ENCODE data around the gene PALD1. TPM values are rescaled to one million over a fixed set of nuclear protein-coding genes. Genes with fewer than 3 reads are reported as not detected.

Gene PALD1
- total RNA-seq, 1 donor from 2014 or later: 3.9 TPM

- Histone ChIP-seq H3K4me3 (ENCODE audit: low read depth, low read length) (no peak overlapping the region), H3K27me3 (ENCODE audit: control insufficient read depth, insufficient read depth, low read length) (no peaks in the 10 kb centered on the region), H3K36me3 (ENCODE audit: control insufficient read depth, insufficient read depth, low read length) (no peaks in the 10 kb centered on the region)
- no peak for DNase-seq (ENCODE audit: low read depth)
- peak; percentile 2 for TF ChIP-seq CTCF (IDR thresholded peaks at IDR 0.05; ENCODE audit: insufficient read depth, low read length, poor library complexity, severe bottlenecking)
These were observed 30.6 kb downstream of the PALD1 start for GRCh38 chr10:70508912-70509756.

GRCh38 chr10:70509757-70510147 lies 31.2 kb downstream of the PALD1 start:
- no peak for DNase-seq (ENCODE audit: low read depth)
- Histone ChIP-seq H3K36me3 (ENCODE audit: control insufficient read depth, insufficient read depth, low read length) (no peaks in the 10 kb centered on the region), H3K4me3 (ENCODE audit: low read depth, low read length) (no peak overlapping the region), H3K27me3 (ENCODE audit: control insufficient read depth, insufficient read depth, low read length) (no peaks in the 10 kb centered on the region)
- no peak for TF ChIP-seq CTCF (IDR thresholded peaks at IDR 0.05; ENCODE audit: insufficient read depth, low read length, poor library complexity, severe bottlenecking)

- DNase-seq (ENCODE audit: low read depth): no peak
- no peak overlapping the region for H3K4me3 ChIP-seq (ENCODE audit: low read depth, low read length)
- H3K27me3 ChIP-seq (ENCODE audit: control insufficient read depth, insufficient read depth, low read length): no peaks in the 10 kb centered on the region
- no peaks in the 10 kb centered on the region for H3K36me3 ChIP-seq (ENCODE audit: control insufficient read depth, insufficient read depth, low read length)
- no peak for TF ChIP-seq CTCF (IDR thresholded peaks at IDR 0.05; ENCODE audit: insufficient read depth, low read length, poor library complexity, severe bottlenecking)
These were observed 31.9 kb downstream of the PALD1 start for GRCh38 chr10:70510453-70510852.

- TF ChIP-seq CTCF (IDR thresholded peaks at IDR 0.05; ENCODE audit: insufficient read depth, low read length, poor library complexity, severe bottlenecking): no peak
These were observed 32.3 kb downstream of the PALD1 start for GRCh38 chr10:70510904-70511303.

GRCh38 chr10:70512149-70512639 lies 33.6 kb downstream of the PALD1 start:
- TF ChIP-seq CTCF (IDR thresholded peaks at IDR 0.05; ENCODE audit: insufficient read depth, low read length, poor library complexity, severe bottlenecking): no peak
- no peak for DNase-seq (ENCODE audit: low read depth)
- Histone ChIP-seq H3K4me3 (ENCODE audit: low read depth, low read length) (no peak overlapping the region), H3K36me3 (ENCODE audit: control insufficient read depth, insufficient read depth, low read length) (no peaks in the 10 kb centered on the region), H3K27me3 (ENCODE audit: control insufficient read depth, insufficient read depth, low read length) (no peaks in the 10 kb centered on the region)

More at GRCh38 chr10:70510904-70511303, 32.3 kb downstream of the PALD1 start:
- no peak for DNase-seq (ENCODE audit: low read depth)
- Histone ChIP-seq H3K4me3 (ENCODE audit: low read depth, low read length) (no peak overlapping the region), H3K36me3 (ENCODE audit: control insufficient read depth, insufficient read depth, low read length) (no peaks in the 10 kb centered on the region), H3K27me3 (ENCODE audit: control insufficient read depth, insufficient read depth, low read length) (no peaks in the 10 kb centered on the region)

All from kidney epithelial cell (primary cell).